GM12892 (cell line): ENCODE measurements around the gene ADGRF5.

Source experiments
- DNase-seq: peaks from one replicate; pipeline ENCODE4 v3.0.0; 2011; ENCODE audit not compliant: insufficient read length
- FAIRE-seq: peaks from 2 replicates; lab custom pipeline; 2011; peaks lifted over from hg19 to GRCh38; lab: Jason Lieb, UNC
- POLR2A ChIP-seq: IDR thresholded peaks from 2 replicates; pipeline ENCODE4 v1.6.1; 2011; ENCODE audit warnings: low read depth, low read length, control low read depth
- POLR2AphosphoS5 ChIP-seq: IDR thresholded peaks from 2 replicates; pipeline ENCODE4 v1.6.1; 2011; ENCODE audit warnings: low read depth, low read length, control low read depth
- TAF1 ChIP-seq: IDR thresholded peaks from 2 replicates; pipeline ENCODE4 v1.6.1; 2011; ENCODE audit warnings: low read depth, mild to moderate bottlenecking, control low read depth, low read length, borderline replicate concordance

Gene ADGRF5

GRCh38 chr6:46949632-46950280 lies 28.0 kb upstream of the ADGRF5 start:
- no peak for FAIRE-seq

DNA sequence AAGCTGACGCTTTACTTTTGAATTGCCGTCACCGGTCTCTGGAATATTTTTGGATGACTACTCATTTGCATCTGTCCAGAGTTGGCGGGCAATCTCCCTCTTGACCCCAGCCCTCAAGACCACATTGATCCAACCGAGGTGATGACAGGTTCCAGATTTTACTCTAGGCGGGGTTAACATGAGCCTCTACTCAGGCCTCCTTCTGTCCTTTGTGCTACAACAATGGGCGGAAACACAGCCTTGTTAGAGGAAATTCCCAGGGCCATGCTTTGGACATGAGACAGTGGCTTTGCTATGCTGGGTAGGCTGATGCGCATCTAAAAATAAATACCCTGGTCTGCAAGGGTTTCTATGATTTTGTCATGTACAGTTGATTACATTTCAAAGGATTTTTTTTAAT lies 27.0 kb upstream of the ADGRF5 start:
- FAIRE-seq (no peak), DNase-seq (no peak)
- TF ChIP-seq TAF1, result no peak

More at GRCh38 chr6:46949632-46950280, 28.0 kb upstream of the ADGRF5 start:
- TF ChIP-seq POLR2A (no peak), POLR2AphosphoS5 (no peak), TAF1 (no peak)
- DNase-seq, result no peak

- FAIRE-seq, result no peak
Measured at GRCh38 chr6:46947497-46947896, 25.8 kb upstream of the ADGRF5 start.

DNA sequence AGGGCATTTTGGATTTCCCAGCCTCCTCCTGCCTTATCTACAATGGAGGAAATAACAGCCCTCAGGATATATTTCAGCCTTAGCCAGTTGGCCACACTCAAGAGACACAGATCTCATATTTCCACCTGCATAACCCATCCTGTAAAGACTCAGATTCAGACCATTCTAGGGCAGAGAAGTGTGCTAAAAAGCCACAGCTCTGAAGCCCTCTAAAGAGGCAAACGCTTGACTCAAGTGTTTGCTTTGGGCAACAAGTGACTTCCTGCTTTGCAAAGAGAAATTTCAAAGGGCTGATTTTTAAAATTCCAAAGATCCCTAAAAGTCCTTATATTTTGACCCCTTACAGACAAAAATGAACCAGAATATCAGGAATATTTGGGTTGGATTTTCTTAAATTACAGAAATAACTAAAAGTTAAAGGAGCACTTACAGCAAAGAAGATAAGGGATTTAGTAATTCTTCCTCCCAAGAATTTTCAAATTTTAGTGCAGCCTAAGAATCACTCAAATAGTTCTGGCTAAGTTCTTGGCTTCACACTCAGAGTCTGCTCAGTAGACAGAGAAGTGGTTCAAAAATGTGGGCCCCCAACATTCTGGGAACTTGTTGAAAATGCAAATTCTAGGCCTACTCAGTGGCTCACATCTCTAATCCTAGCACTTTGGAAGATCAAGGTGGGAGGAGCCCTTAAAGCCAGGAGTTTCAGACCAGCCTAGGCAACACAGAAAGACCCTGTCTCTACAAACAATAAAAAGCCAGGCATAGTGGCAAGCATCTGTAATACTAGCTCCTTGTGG lies 18.9 kb upstream of the ADGRF5 start:
- DNase-seq (no peak), FAIRE-seq (no peak)
- no peak for TF ChIP-seq TAF1
- TF ChIP-seq POLR2AphosphoS5, result no peak
- TF ChIP-seq POLR2A, result no peak

More at GRCh38 chr6:46947497-46947896, 25.8 kb upstream of the ADGRF5 start:
- DNase-seq, result no peak
- TF ChIP-seq POLR2A (no peak), TAF1 (no peak), POLR2AphosphoS5 (no peak)

GRCh38 chr6:46937642-46938041 lies 15.9 kb upstream of the ADGRF5 start:
- DNase-seq, result no peak
- FAIRE-seq, result no peak
- TF ChIP-seq POLR2AphosphoS5 (no peak), TAF1 (no peak), POLR2A (no peak)

- no peak for TF ChIP-seq POLR2A
- TF ChIP-seq TAF1, result no peak
- no peak for TF ChIP-seq POLR2AphosphoS5
- FAIRE-seq, result no peak
- no peak for DNase-seq
Measured at GRCh38 chr6:46935687-46936086, 13.9 kb upstream of the ADGRF5 start.

- no peak for FAIRE-seq
- no peak for TF ChIP-seq TAF1
- no peak for TF ChIP-seq POLR2A
- TF ChIP-seq POLR2AphosphoS5, result no peak
Measured at GRCh38 chr6:46933751-46934150, 12.0 kb upstream of the ADGRF5 start.

DNA sequence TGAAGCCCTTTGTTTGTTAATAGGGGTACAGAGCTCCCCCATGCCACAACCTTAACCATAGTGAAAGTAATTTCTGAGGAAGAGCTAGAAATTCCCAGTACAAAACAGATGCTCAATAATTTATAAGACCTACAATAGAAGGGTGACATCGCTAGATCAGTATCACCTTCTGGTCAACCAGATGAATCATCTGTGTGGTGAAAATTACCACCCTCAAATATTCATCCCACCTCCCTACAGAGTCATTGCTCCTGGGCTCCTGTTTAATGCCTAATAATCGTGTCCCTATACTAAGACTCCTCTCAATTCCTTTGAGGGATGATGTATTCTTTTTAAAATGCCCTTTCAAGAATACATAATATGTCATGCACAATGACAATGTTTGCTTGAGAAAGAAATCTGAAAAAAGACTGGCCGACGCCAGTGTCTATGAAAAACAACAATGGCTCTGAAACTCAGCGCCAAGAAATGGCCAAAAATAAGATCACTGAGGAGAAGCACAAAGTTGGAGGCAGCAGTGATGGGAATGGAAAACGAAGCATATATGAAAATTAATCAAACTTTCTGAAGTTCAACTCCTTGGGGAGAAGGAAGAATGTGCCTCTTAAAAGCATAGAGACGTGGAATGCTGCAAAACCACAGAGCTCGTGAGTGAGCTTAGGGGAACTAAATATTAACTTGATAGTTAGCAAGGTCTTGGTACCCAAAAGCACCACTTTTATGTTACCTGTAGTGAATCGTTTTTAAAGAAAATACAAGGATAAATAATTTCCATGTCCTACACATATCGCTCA lies 11.0 kb upstream of the ADGRF5 start:
- TF ChIP-seq POLR2AphosphoS5 (no peak), TAF1 (no peak), POLR2A (no peak)
- DNase-seq, result no peak
- FAIRE-seq, result no peak

More at GRCh38 chr6:46933751-46934150, 12.0 kb upstream of the ADGRF5 start:
- no peak for DNase-seq

GRCh38 chr6:46931416-46931815 lies 9.7 kb upstream of the ADGRF5 start:
- TF ChIP-seq POLR2AphosphoS5, result no peak
- no peak for TF ChIP-seq POLR2A
- no peak for TF ChIP-seq TAF1
- FAIRE-seq (no peak), DNase-seq (no peak)

DNA sequence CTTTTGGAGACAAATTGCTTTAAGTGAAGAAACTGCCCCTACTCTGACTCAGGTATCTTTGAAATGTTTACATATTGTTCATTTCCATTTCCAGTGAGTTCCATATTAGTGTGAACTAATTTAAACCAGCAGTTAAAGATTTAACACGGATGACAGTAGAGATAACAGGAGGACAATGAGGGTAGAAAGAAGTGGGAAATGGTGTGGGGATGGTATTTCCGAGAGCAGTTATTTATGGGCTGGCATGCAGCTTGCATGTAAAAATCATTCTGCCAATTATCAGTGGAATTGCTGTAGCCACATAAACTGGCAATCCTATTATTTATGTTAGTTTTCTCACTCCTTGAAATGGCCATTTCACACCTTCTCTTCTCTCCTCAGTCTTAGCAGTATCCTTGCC lies 8.6 kb upstream of the ADGRF5 start:
- DNase-seq (no peak), FAIRE-seq (no peak)
- no peak for TF ChIP-seq POLR2AphosphoS5
- TF ChIP-seq TAF1, result no peak
- no peak for TF ChIP-seq POLR2A

DNA sequence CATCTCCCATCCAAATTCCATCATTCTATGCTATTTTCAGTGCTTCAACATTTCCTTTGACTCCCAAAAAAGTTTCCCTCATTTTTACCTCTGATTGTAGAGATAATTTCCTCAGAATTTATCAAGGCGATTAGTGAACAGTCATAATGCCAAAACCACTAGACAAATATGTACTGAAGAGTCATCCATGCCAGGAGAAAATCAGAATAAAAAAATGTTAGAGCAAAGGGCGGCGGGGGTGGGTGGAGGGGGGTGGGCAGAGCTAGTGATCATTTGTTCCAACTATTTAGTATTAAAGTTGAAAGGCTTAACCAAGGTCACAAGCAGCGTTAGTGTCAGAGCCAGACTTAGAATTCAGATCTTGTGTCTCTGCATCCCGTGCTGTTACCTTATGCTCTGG lies 5.3 kb upstream of the ADGRF5 start:
- no peak for DNase-seq
- no peak for FAIRE-seq

DNA sequence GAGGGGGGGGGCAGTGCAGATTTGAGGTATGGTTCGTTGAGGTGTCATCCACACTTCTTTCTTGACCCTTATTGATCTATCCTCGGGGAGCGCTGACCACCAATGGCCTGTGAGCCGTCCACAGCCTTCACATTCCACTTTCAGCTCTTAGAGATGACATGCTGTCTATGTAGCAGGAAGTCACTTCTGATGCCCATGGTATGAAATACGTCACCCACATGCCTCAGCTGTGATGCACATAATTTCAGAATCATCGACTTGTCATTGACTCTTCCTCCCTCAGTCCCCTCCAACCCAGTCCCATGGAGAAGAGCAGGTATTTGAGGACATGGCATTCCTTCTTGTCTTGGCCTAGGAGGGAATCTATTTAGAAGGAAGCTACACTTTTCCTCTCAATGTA lies 4.7 kb upstream of the ADGRF5 start:
- FAIRE-seq, result no peak
- TF ChIP-seq TAF1, result no peak
- TF ChIP-seq POLR2A, result no peak
- TF ChIP-seq POLR2AphosphoS5, result no peak
- DNase-seq, result no peak

More for the DNA sequence above, 5.3 kb upstream of the ADGRF5 start:
- TF ChIP-seq POLR2A, result no peak
- no peak for TF ChIP-seq TAF1
- no peak for TF ChIP-seq POLR2AphosphoS5
